Measurements from ENCODE around the gene IRF2BPL. TPM values are rescaled to one million over a fixed set of nuclear protein-coding genes. Genes with fewer than 3 reads are reported as not detected.

IRF2BPL gene
- total and polyA plus RNA-seq, 9 of the 15 experiments (the other 6 are each of a cell fraction or from before 2014, with no cell fraction given): 0.52 to 21.6 (median 2.5) TPM

- TF ChIP-seq UBTF (IDR thresholded peaks at IDR 0.05; ENCODE audit: borderline replicate concordance in 1 of 2, low read depth in 2 of 2, low read length in 2 of 2): 0 out of 4 replicates have a peak, but pooled peaks of 1 of the 2 experiments have one; percentile 54
- no peak for TF ChIP-seq ZNF143 (CRISPR knock-in tag; IDR thresholded peaks at IDR 0.05)
- TF ChIP-seq POLR2AphosphoS2 (IDR thresholded peaks at IDR 0.05; ENCODE audit: low read length): no peak
- TF ChIP-seq, protein P1, sequence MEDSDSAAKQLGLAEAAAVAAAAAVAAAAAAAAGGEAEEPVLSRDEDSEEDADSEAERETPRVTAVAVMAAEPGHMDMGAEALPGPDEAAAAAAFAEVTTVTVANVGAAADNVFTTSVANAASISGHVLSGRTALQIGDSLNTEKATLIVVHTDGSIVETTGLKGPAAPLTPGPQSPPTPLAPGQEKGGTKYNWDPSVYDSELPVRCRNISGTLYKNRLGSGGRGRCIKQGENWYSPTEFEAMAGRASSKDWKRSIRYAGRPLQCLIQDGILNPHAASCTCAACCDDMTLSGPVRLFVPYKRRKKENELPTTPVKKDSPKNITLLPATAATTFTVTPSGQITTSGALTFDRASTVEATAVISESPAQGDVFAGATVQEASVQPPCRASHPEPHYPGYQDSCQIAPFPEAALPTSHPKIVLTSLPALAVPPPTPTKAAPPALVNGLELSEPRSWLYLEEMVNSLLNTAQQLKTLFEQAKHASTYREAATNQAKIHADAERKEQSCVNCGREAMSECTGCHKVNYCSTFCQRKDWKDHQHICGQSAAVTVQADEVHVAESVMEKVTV (CRISPR knock-in tag; IDR thresholded peaks at IDR 0.05): peak; percentile 37; the same call in 1 of the 2 replicates
- TF ChIP-seq CTBP1 (IDR thresholded peaks at IDR 0.05; ENCODE audit: borderline replicate concordance): no peak
- peak; percentile 85 for TF ChIP-seq MGA (IDR thresholded peaks at IDR 0.05)
- TF ChIP-seq MYC (IDR thresholded peaks at IDR 0.05; ENCODE audit: low read depth, low read length): peak; percentile 85
- no peak for TF ChIP-seq MYC (CRISPR knock-in tag; IDR thresholded peaks at IDR 0.05; ENCODE audit: borderline replicate concordance, low read depth)
- TF ChIP-seq, protein P2, sequence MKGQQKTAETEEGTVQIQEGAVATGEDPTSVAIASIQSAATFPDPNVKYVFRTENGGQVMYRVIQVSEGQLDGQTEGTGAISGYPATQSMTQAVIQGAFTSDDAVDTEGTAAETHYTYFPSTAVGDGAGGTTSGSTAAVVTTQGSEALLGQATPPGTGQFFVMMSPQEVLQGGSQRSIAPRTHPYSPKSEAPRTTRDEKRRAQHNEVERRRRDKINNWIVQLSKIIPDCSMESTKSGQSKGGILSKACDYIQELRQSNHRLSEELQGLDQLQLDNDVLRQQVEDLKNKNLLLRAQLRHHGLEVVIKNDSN (CRISPR knock-in tag; IDR thresholded peaks at IDR 0.05): peak; percentile 53
- TF ChIP-seq ZC3H11A (IDR thresholded peaks at IDR 0.05; ENCODE audit: low read depth, low read length): no peak
- TF ChIP-seq ZNF354B (CRISPR knock-in tag; IDR thresholded peaks at IDR 0.05): no peak
Measured at GRCh38 chr14:77059276-77059915, 30.9 kb upstream of the IRF2BPL start (continued).

Data from K562 (cell line).